HL-60 (cell line): ENCODE measurements around the gene ZNF205.

Experiments
- DNase-seq, 2 experiments: peaks; one replicate each; pipeline ENCODE4 v3.0.0-alpha.2; 2010 to 2020; ENCODE audit warnings: low read depth in 1 of 2, low spot score in 1 of 2
- H3K27ac ChIP-seq: fragments of 250-450 bp; sonication (Bioruptor Pico); replicated peaks from 2 replicates; pipeline ENCODE4 v1.5.1; 2020; ENCODE audit warnings: mild to moderate bottlenecking, moderate library complexity
- H3K27me3 ChIP-seq: fragments of 250-450 bp; sonication (Bioruptor Pico); 2 replicates; pipeline ENCODE4 v1.5.1; 2021; ENCODE audit warnings: mild to moderate bottlenecking, moderate library complexity; ENCODE audit not compliant: insufficient read depth, poor library complexity, severe bottlenecking
- H3K4me3 ChIP-seq: replicated peaks from 2 replicates; pipeline ENCODE4 v1.5.1; 2011; ENCODE audit warnings: mild to moderate bottlenecking, control low read depth, low read length; ENCODE audit not compliant: insufficient read depth
- CTCF ChIP-seq: IDR thresholded peaks from one replicate; pipeline ENCODE4 v1.5.1; 2011; ENCODE audit warnings: low read length, control low read depth, inconsistent platforms; ENCODE audit not compliant: insufficient read depth
- GABPA ChIP-seq: IDR thresholded peaks from 2 replicates; pipeline ENCODE4 v1.6.1; 2012; ENCODE audit warnings: low read depth
- POLR2AphosphoS5 ChIP-seq: IDR thresholded peaks from 2 replicates; pipeline ENCODE4 v1.6.1; 2012; ENCODE audit warnings: low read depth
- REST ChIP-seq: IDR thresholded peaks from 2 replicates; pipeline ENCODE4 v1.6.1; 2012; ENCODE audit warnings: low read depth; ENCODE audit not compliant: insufficient replicate concordance
- SPI1 ChIP-seq: IDR thresholded peaks from 2 replicates; pipeline ENCODE4 v1.6.1; 2012; ENCODE audit warnings: low read depth, mild to moderate bottlenecking, borderline replicate concordance

ZNF205 gene

GRCh38 chr16:3118846-3119245 lies 6.5 kb downstream of the ZNF205 start:
- Histone ChIP-seq H3K27ac (no peak overlapping the region), H3K4me3 (no peak overlapping the region), H3K27me3 (peaks cover 5% of the 10 kb centered on the region)
- DNase-seq: no peak
- TF ChIP-seq CTCF (no peak), SPI1 (no peak), REST (no peak), POLR2AphosphoS5 (no peak), GABPA (no peak)

- TF ChIP-seq GABPA (no peak), REST (no peak), SPI1 (no peak), CTCF (no peak), POLR2AphosphoS5 (no peak)
- no peak for DNase-seq
- H3K27me3 ChIP-seq: peaks cover 5% of the 10 kb centered on the region
- no peak overlapping the region for H3K4me3 ChIP-seq
- no peak overlapping the region for H3K27ac ChIP-seq
Observed at GRCh38 chr16:3119286-3119685, 6.9 kb downstream of the ZNF205 start.

GRCh38 chr16:3119701-3120408 lies 7.5 kb downstream of the ZNF205 start:
- Histone ChIP-seq H3K27ac (no peak overlapping the region), H3K4me3 (no peak overlapping the region), H3K27me3 (peaks cover 3% of the 10 kb centered on the region)
- TF ChIP-seq CTCF (no peak), GABPA (no peak), REST (no peak), POLR2AphosphoS5 (no peak), SPI1 (no peak)
- no peak for DNase-seq
